Ammon's horn (tissue), 1 donor: ENCODE measurements around the gene RAP1GDS1.

Experiments used
- DNase-seq: peaks from one replicate; pipeline ENCODE4 v3.0.0-alpha.2; 2016; ENCODE audit warnings: low spot score

Gene RAP1GDS1

GRCh38 chr4:98482847-98483806, 221.9 kb downstream of the RAP1GDS1 start:
- DNase-seq, result no peak

GRCh38 chr4:98484031-98484430, 222.8 kb downstream of the RAP1GDS1 start:
- DNase-seq, result no peak

GRCh38 chr4:98485816-98486345, 224.7 kb downstream of the RAP1GDS1 start:
- DNase-seq, result no peak

GRCh38 chr4:98490251-98490650, 229.1 kb downstream of the RAP1GDS1 start:
- DNase-seq, result no peak

- DNase-seq, result peak; percentile 41
These were observed 230.8 kb downstream of the RAP1GDS1 start for GRCh38 chr4:98491899-98492559.

- DNase-seq, result no peak
These were observed 232.1 kb downstream of the RAP1GDS1 start for GRCh38 chr4:98493296-98493695.
